Fibroblast of skin of scalp (primary cell): ENCODE data around the gene FAM76B. TPM values are rescaled to one million over a fixed set of nuclear protein-coding genes. Genes with fewer than 3 reads are reported as not detected.
"Not testable (repeated sequence)": the region's sequence is repeated elsewhere in the genome, so short reads cannot be mapped to it uniquely, and the experiment has no call there.

Source experiments
- DNase-seq: peaks from one replicate; pipeline ENCODE4 v3.0.0-alpha.2; 2013
- polyA plus RNA-seq, 2 experiments: library from polyadenylated mRNA; unstranded; fragments of 120-200 nt; gene quantifications; one replicate each; pipeline ENCODE4 v1.2.1, GENCODE V29; 2013; ENCODE audit not compliant: insufficient read length in 2 of 2

The FAM76B gene
- polyA plus RNA-seq (2013, experiment 1 of 2; ENCODE audit: insufficient read length) = 15.0 TPM
- polyA plus RNA-seq (2013, experiment 2 of 2; ENCODE audit: insufficient read length) = 19.8 TPM

- peak; percentile 100 for DNase-seq
Measured at GRCh38 chr11:95789506-95790122, at the start of gene FAM76B. FAM76B (minus strand) TSS chr11:95789782; CDS start chr11:95789478, 304 bp downstream.

- DNase-seq = peak; percentile 92
Measured at GRCh38 chr11:95835768-95836488, 46.3 kb upstream of the FAM76B start.

- DNase-seq = no peak
Measured at GRCh38 chr11:95835351-95835750, 45.8 kb upstream of the FAM76B start.

GRCh38 chr11:95833378-95833777 is 43.8 kb upstream of the FAM76B start:
- DNase-seq = no peak

- DNase-seq = peak; percentile 9
Measured at GRCh38 chr11:95832763-95833162, 43.2 kb upstream of the FAM76B start.

- peak; percentile 87 for DNase-seq
Measured at GRCh38 chr11:95831198-95831883, 41.8 kb upstream of the FAM76B start.

- DNase-seq = peak; percentile 46
Measured at GRCh38 chr11:95829580-95830259, 40.1 kb upstream of the FAM76B start.

- no peak for DNase-seq
Measured at GRCh38 chr11:95827696-95828095, 38.1 kb upstream of the FAM76B start.

GRCh38 chr11:95821640-95822039 is 32.1 kb upstream of the FAM76B start:
- DNase-seq = peak; percentile 26

GRCh38 chr11:95816037-95816436 is 26.5 kb upstream of the FAM76B start:
- DNase-seq = no peak

GRCh38 chr11:95811052-95811451 is 21.5 kb upstream of the FAM76B start:
- DNase-seq = not testable (repeated sequence)

GRCh38 chr11:95806464-95806863 is 16.9 kb upstream of the FAM76B start:
- not testable (repeated sequence) for DNase-seq

GRCh38 chr11:95805869-95806268 is 16.3 kb upstream of the FAM76B start:
- DNase-seq = no peak

- no peak for DNase-seq
Measured at GRCh38 chr11:95803973-95804372, 14.4 kb upstream of the FAM76B start.

- no peak for DNase-seq
Measured at GRCh38 chr11:95802806-95803205, 13.2 kb upstream of the FAM76B start.

- DNase-seq = no peak
Measured at GRCh38 chr11:95800438-95800837, 10.9 kb upstream of the FAM76B start.

- no peak for DNase-seq
Measured at GRCh38 chr11:95799546-95799945, 10.0 kb upstream of the FAM76B start.

GRCh38 chr11:95796501-95796900 is 6.9 kb upstream of the FAM76B start:
- DNase-seq = no peak

- no peak for DNase-seq
Measured at GRCh38 chr11:95795627-95796295, 6.2 kb upstream of the FAM76B start.

- no peak for DNase-seq
Measured at GRCh38 chr11:95794086-95794485, 4.5 kb upstream of the FAM76B start.

- DNase-seq = no peak
Measured at GRCh38 chr11:95793116-95793515, 3.5 kb upstream of the FAM76B start.

GRCh38 chr11:95792700-95793099 is 3.1 kb upstream of the FAM76B start:
- no peak for DNase-seq
